HCT116 (cell line): ENCODE results near the gene FADS1. TPM values are rescaled to one million over a fixed set of nuclear protein-coding genes. Genes with fewer than 3 reads are reported as not detected.

Experiments used
- ATAC-seq: fragments of 200-7000 bp; cut with Tn5 transposase; 2 replicates; pipeline ENCODE4 v1.9.1; 2020; ENCODE audit warnings: mild to moderate bottlenecking, moderate library complexity
- BruUV-seq: library from RNA; stranded (reverse); fragments of 400-500 nt; replicated peaks from 2 replicates; lab custom pipeline; 2021; lab: Mats Ljungman, UMichigan
- CTCF ChIA-PET: fragments of 300-600 bp; sonication (Branson Sonifier 250); formaldehyde crosslinking; loops from one replicate; lab custom pipeline; 2021; ENCODE audit warnings: antibody characterized with exemption; lab: Charles Lee
- POLR2A ChIA-PET: fragments of 300-600, 350-600 bp; sonication (Branson Sonifier 250); formaldehyde crosslinking; loops from one replicate; lab custom pipeline; 2021; ENCODE audit warnings: antibody characterized with exemption; lab: Charles Lee
- RAD21 ChIA-PET, 2 experiments: fragments of 300-600 bp; sonication (Branson Sonifier 250); formaldehyde crosslinking; loops; one replicate each; lab custom pipeline; 2023; ENCODE audit warnings: low total read pairs in 2 of 2; ENCODE audit not compliant: uncharacterized antibody in 2 of 2, unreplicated experiment in 2 of 2, low non-redundant PET in 1 of 2; lab: Charles Lee
- DNase-seq: peaks from one replicate; pipeline ENCODE4 v3.0.0-alpha.2; 2010; ENCODE audit warnings: low read depth, low spot score
- H2AFZ ChIP-seq: fragments of 200-600 bp; shearing (Covaris generic), sonication (generic); 2 replicates; pipeline ENCODE4 v1.6.1; 2017; ENCODE audit warnings: low read depth, mixed run types, mixed read lengths, antibody characterized with exemption, low read length; ENCODE audit not compliant: poor library complexity, severe bottlenecking
- H3K27ac ChIP-seq: 2 replicates; pipeline ENCODE4 v1.5.1; 2012; ENCODE audit warnings: low read depth, low read length
- H3K27me3 ChIP-seq: fragments of 200-600 bp; sonication (generic); 2 replicates; pipeline ENCODE4 v1.6.1; 2016; ENCODE audit warnings: mixed run types, low read length, mixed read lengths; ENCODE audit not compliant: insufficient read depth
- H3K36me3 ChIP-seq, 2 experiments: fragments of 200-500 bp in 1 of 2; fragments of 200-600 bp in 1 of 2; sonication (Bioruptor generic) in 1 of 2; sonication (generic) in 1 of 2; 2 replicates each; pipeline versions ENCODE4 v1.5.1 to v1.6.1; 2014 to 2016; ENCODE audit warnings: low read length in 2 of 2, inconsistent platforms in 1 of 2, mixed read lengths in 1 of 2, mixed run types in 1 of 2; ENCODE audit not compliant: insufficient read depth in 2 of 2, control insufficient read depth in 1 of 2
- H3K4me1 ChIP-seq, 2 experiments: fragments of 200-600 bp in 1 of 2; sonication (generic) in 1 of 2; 2 replicates each; pipeline versions ENCODE4 v1.5.1 to v1.6.1; 2012 to 2017; ENCODE audit warnings: low read length in 2 of 2, inconsistent platforms in 1 of 2, mild to moderate bottlenecking in 1 of 2, mixed read lengths in 1 of 2, mixed run types in 1 of 2, moderate library complexity in 1 of 2; ENCODE audit not compliant: insufficient read depth in 2 of 2, control insufficient read depth in 1 of 2
- H3K4me2 ChIP-seq: fragments of 200-600 bp; sonication (generic); 2 replicates; pipeline ENCODE4 v1.6.1; 2017; ENCODE audit warnings: mixed run types, low read length, mixed read lengths
- H3K4me3 ChIP-seq, 2 experiments: fragments of 200-600 bp in 1 of 2; sonication (generic) in 1 of 2; replicated peaks in 1 of 2; 2 replicates each; pipeline ENCODE4 v1.5.1; 2011 to 2016; ENCODE audit warnings: low read length in 2 of 2, control low read depth in 1 of 2, low read depth in 1 of 2, mild to moderate bottlenecking in 1 of 2, mixed read lengths in 1 of 2, mixed run types in 1 of 2
- H3K79me2 ChIP-seq: fragments of 200-600 bp; sonication (generic); 2 replicates; pipeline ENCODE4 v1.6.1; 2017; ENCODE audit warnings: mild to moderate bottlenecking, mixed run types, low read length, moderate library complexity, mixed read lengths; ENCODE audit not compliant: insufficient read depth
- H3K9ac ChIP-seq: fragments of 200-600 bp; sonication (generic); 2 replicates; pipeline ENCODE4 v1.6.1; 2016; ENCODE audit warnings: low read length, mixed read lengths
- H3K9me2 ChIP-seq: fragments of 200-600 bp; sonication (generic), shearing (Covaris generic); 2 replicates; pipeline ENCODE4 v1.6.1; 2017; ENCODE audit warnings: mixed run types, mild to moderate bottlenecking, moderate library complexity; ENCODE audit not compliant: insufficient read depth
- H3K9me3 ChIP-seq, 2 experiments: fragments of 200-500 bp in 1 of 2; fragments of 200-600 bp in 1 of 2; sonication (Bioruptor generic) in 1 of 2; sonication (generic) in 1 of 2; 2 replicates each; pipeline ENCODE4 v1.6.1; 2014 to 2017; ENCODE audit warnings: low read length in 2 of 2, mixed read lengths in 2 of 2, inconsistent platforms in 1 of 2, low read depth in 1 of 2, mild to moderate bottlenecking in 1 of 2, mixed run types in 1 of 2, moderate library complexity in 1 of 2; ENCODE audit not compliant: control insufficient read depth in 1 of 2, insufficient read depth in 1 of 2
- H4K20me1 ChIP-seq: fragments of 200-600 bp; sonication (generic), shearing (Covaris generic); 2 replicates; pipeline ENCODE4 v1.6.1; 2017; ENCODE audit warnings: mixed run types, mild to moderate bottlenecking, moderate library complexity; ENCODE audit not compliant: insufficient read depth
- CBX3 ChIP-seq: IDR thresholded peaks from 2 replicates; pipeline ENCODE4 v1.6.1; 2012; ENCODE audit warnings: low read depth
- CEBPB ChIP-seq: IDR thresholded peaks from 2 replicates; pipeline ENCODE4 v1.6.1; 2012; ENCODE audit warnings: low read depth
- CTCF ChIP-seq, 3 experiments: fragments of 200-600 bp in 1 of 3; sonication (generic) in 1 of 3; IDR thresholded peaks in 2 of 3; conservative IDR thresholded peaks in 1 of 3; 2 replicates each; pipeline ENCODE4 v1.5.1; 2012 to 2017; ENCODE audit warnings: low read depth in 2 of 3, low read length in 2 of 3, antibody characterized with exemption in 1 of 3, borderline replicate concordance in 1 of 3, control low read depth in 1 of 3, mild to moderate bottlenecking in 1 of 3, mixed read lengths in 1 of 3, mixed run types in 1 of 3, moderate library complexity in 1 of 3; ENCODE audit not compliant: insufficient read depth in 1 of 3
- ELF1 ChIP-seq: IDR thresholded peaks from 2 replicates; pipeline ENCODE4 v1.6.1; 2012; ENCODE audit warnings: low read depth, borderline replicate concordance
- FOSL1 ChIP-seq: IDR thresholded peaks from 2 replicates; pipeline ENCODE4 v1.6.1; 2012; ENCODE audit warnings: low read depth
- JUND ChIP-seq: IDR thresholded peaks from 2 replicates; pipeline ENCODE4 v1.6.1; 2012
- MAX ChIP-seq: IDR thresholded peaks from 2 replicates; pipeline ENCODE4 v1.6.1; 2012
- POLR2A ChIP-seq: IDR thresholded peaks from 2 replicates; pipeline ENCODE4 v1.7.0; 2011; ENCODE audit warnings: borderline replicate concordance; ENCODE audit not compliant: insufficient read depth, insufficient read length; ENCODE audit errors: extremely low read depth
- RAD21 ChIP-seq: IDR thresholded peaks from 2 replicates; pipeline ENCODE4 v1.6.1; 2012; ENCODE audit warnings: low read depth, mild to moderate bottlenecking
- REST ChIP-seq: IDR thresholded peaks from 2 replicates; pipeline ENCODE4 v1.6.1; 2012; ENCODE audit warnings: low read depth
- SP1 ChIP-seq: IDR thresholded peaks from 2 replicates; pipeline ENCODE4 v1.6.1; 2012; ENCODE audit warnings: low read depth
- SRF ChIP-seq: IDR thresholded peaks from 2 replicates; pipeline ENCODE4 v1.6.1; 2012; ENCODE audit warnings: low read depth
- TCF7L2 ChIP-seq: IDR thresholded peaks from 2 replicates; pipeline ENCODE4 v1.7.0; 2011; ENCODE audit warnings: borderline replicate concordance, inconsistent platforms; ENCODE audit not compliant: insufficient read depth, insufficient read length; ENCODE audit errors: extremely low read depth
- ZBTB33 ChIP-seq: IDR thresholded peaks from 2 replicates; pipeline ENCODE4 v1.6.1; 2011; ENCODE audit warnings: mild to moderate bottlenecking, low read length, moderate library complexity; ENCODE audit not compliant: insufficient replicate concordance; ENCODE audit errors: extremely low read depth
- ZFX ChIP-seq: fragments of 450-650 bp; IDR thresholded peaks from 2 replicates; pipeline ENCODE4 v1.6.1; 2017
- ZNF274 ChIP-seq: fragments of 200-500 bp; sonication (Bioruptor generic); IDR thresholded peaks from 2 replicates; pipeline ENCODE4 v1.6.1; 2014; ENCODE audit warnings: mild to moderate bottlenecking, low read depth, low read length, inconsistent platforms
- intact Hi-C: fragments of 100-400 bp; cut with micrococcal nuclease; formaldehyde crosslinking; loops from 2 replicates; pipeline ENCODE4 v1.10.0; 2022
- total RNA-seq: library from RNA; stranded (reverse); gene quantifications from one replicate; pipeline ENCODE4 v1.2.1, GENCODE V29; 2021; ENCODE audit not compliant: unreplicated experiment

FADS1 gene
- total RNA-seq, 1 experiment from 2014 or later, result 56.6 TPM

- Histone ChIP-seq H3K27ac (peak overlapping the region; percentile 84), H3K4me2 (peak overlapping the region; percentile 99), H3K9me2 (no peaks in the 10 kb centered on the region), H3K9me3 (no peaks in the 10 kb centered on the region), H3K4me1 (peaks cover 40 to 85% of the 10 kb centered on the region in 2 experiments), H4K20me1 (no peaks in the 10 kb centered on the region), H3K4me3 (peak overlapping the region; percentile 44 to 54), H3K79me2 (peaks cover 71% of the 10 kb centered on the region; the same call in 1 of the 2 replicates), H2AFZ (no peak overlapping the region), H3K9ac (peak overlapping the region; percentile 60), H3K36me3 (no peaks in the 10 kb centered on the region), H3K27me3 (no peaks in the 10 kb centered on the region)
- DNase-seq, result no peak
- ChIA-PET CTCF (interaction anchor here (0.9 to 2.8 kb wide), 4 partner anchors 10 to 351 kb away, joined by 3 to 15 read pairs (median 3); no protein-coding TSS in a partner anchor), RAD21 (no interaction called here), POLR2A (interaction anchor here (1.0 kb wide), 1 partner anchor 35 kb away, joined by 3 read pairs; no protein-coding TSS in a partner anchor)
- no peak for ATAC-seq
- intact Hi-C loops, result no loop called here
- BruUV-seq, result TSS peak; percentile 51
- no peak for TF ChIP-seq CEBPB
- no peak for TF ChIP-seq CBX3
- TF ChIP-seq ZFX, result no peak
- TF ChIP-seq REST, result no peak
- TF ChIP-seq SP1, result no peak
- no peak for TF ChIP-seq TCF7L2
- TF ChIP-seq POLR2A, result no peak
- no peak for TF ChIP-seq ZBTB33
- no peak for TF ChIP-seq ZNF274
- TF ChIP-seq JUND, result no peak
- no peak for TF ChIP-seq FOSL1
- TF ChIP-seq ELF1, result no peak
- TF ChIP-seq RAD21, result no peak
- no peak for TF ChIP-seq MAX
- no peak for TF ChIP-seq SRF
- TF ChIP-seq CTCF (IDR thresholded peaks at IDR 0.05 in 2 of 3, conservative IDR thresholded peaks at IDR 0.05 in 1 of 3; ENCODE audit: borderline replicate concordance in 1 of 3, insufficient read depth in 1 of 3, low read depth in 2 of 3, low read length in 2 of 3), result no peak
Measured at GRCh38 chr11:61757213-61757862, 59.5 kb downstream of the FADS1 start.
